Amniotic epithelial cell (primary cell): ENCODE results near the gene KIRREL1.

Experiments used
- DNase-seq: peaks from one replicate; pipeline ENCODE4 v3.0.0-alpha.2; 2010; ENCODE audit warnings: low read depth

The KIRREL1 gene

DNA sequence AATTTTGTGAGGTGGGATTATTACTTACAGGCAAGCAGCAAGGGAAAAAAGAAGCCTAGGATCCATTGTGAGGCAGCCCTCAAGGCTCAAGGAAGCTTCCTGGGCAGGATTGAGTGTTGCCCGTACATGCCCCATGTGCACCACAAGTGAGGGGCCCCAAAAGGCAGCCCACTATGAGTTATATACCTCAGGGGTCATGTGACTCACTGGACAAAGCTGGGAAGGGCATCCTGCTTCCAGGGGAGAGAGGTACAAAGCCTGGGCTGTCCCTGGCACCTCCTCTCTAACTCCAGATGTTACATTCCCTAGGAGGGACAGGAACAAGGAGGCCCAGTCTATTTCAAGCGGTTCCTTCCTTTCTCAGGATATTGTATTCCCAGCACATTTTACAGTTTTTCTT, 153.3 kb downstream of the KIRREL1 start:
- DNase-seq, result no peak

DNA sequence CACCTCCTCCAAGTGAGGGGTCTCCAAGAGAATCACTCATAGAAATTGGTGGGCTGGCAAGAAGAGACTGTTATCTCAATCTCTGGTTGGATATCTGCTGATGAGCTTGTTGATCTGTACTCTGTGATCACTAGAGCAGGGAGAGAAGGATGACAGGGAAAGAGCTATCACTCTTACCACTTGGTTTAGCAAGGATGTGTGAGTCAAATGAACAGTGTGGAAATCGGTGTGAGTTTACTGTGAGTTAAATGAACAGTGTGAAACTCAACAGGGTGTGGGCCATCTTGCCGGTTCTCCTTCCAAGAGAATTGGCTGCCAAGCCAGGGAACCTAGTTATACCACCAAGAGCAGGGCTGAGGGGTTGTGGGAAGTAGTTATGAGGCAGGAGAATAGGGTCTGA, 154.0 kb downstream of the KIRREL1 start:
- peak; percentile 18 for DNase-seq

GRCh38 chr1:158147869-158148268, 154.4 kb downstream of the KIRREL1 start:
- DNase-seq, result no peak

- DNase-seq, result no peak
Measured at GRCh38 chr1:158148468-158148867, 155.0 kb downstream of the KIRREL1 start.

DNA sequence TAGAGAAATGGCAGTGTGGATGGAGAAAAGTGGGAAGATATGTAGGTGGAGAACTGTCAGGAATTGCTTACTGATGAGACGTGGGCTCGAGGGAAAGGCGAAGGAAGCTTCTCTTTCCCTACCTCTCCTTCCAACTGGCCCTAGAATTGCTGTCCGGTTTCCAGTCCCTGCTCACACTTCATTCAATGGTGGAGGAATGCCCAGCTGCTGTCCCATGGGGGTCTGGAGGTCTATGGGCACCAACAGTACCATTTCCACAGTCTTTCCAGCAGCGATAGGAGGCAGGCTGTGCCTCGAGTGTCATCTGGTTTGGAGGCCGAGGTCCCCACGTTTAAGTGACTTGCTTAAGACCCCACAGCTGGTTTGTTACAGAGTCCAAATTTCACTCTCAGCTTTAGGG, 155.7 kb downstream of the KIRREL1 start:
- no peak for DNase-seq
